HUES48 (cell line): ENCODE results near the gene PHF10.

Experiments used
- H3K27ac ChIP-seq: one replicate; pipeline ENCODE4 v1.7.0; 2013; ENCODE audit warnings: low read depth, low read length, inconsistent platforms
- H3K27me3 ChIP-seq: 2 replicates; pipeline ENCODE4 v1.6.1; 2013; ENCODE audit warnings: mild to moderate bottlenecking, low read length; ENCODE audit not compliant: control insufficient read depth, insufficient read depth
- H3K36me3 ChIP-seq: 2 replicates; pipeline ENCODE4 v1.6.1; 2013; ENCODE audit warnings: low read length; ENCODE audit not compliant: control insufficient read depth, insufficient read depth
- H3K4me1 ChIP-seq: 2 replicates; pipeline ENCODE4 v1.6.1; 2013; ENCODE audit warnings: mild to moderate bottlenecking, low read length; ENCODE audit not compliant: control insufficient read depth, insufficient read depth
- H3K4me3 ChIP-seq: 2 replicates; pipeline ENCODE4 v1.5.1; 2013; ENCODE audit warnings: mild to moderate bottlenecking, low read depth, low read length
- H3K9ac ChIP-seq: 2 replicates; pipeline ENCODE4 v1.6.1; 2013; ENCODE audit warnings: mild to moderate bottlenecking, low read depth, low read length, moderate library complexity
- H3K9me3 ChIP-seq: 2 replicates; pipeline ENCODE4 v1.6.1; 2013; ENCODE audit warnings: low read length; ENCODE audit not compliant: control insufficient read depth, insufficient read depth

PHF10 gene

GRCh38 chr6:169722362-169723199 is 1.7 kb downstream of the PHF10 start:
- H3K4me3 ChIP-seq, result peak overlapping the region; percentile 89
- H3K9ac ChIP-seq, result no peak overlapping the region
- H3K9me3 ChIP-seq, result no peaks in the 10 kb centered on the region
- peaks cover 7% of the 10 kb centered on the region; the same call in 1 of the 2 replicates for H3K27me3 ChIP-seq
- peaks cover 19% of the 10 kb centered on the region for H3K36me3 ChIP-seq
- peak overlapping the region; percentile 64 for H3K27ac ChIP-seq
- peaks cover 17% of the 10 kb centered on the region for H3K4me1 ChIP-seq

DNA sequence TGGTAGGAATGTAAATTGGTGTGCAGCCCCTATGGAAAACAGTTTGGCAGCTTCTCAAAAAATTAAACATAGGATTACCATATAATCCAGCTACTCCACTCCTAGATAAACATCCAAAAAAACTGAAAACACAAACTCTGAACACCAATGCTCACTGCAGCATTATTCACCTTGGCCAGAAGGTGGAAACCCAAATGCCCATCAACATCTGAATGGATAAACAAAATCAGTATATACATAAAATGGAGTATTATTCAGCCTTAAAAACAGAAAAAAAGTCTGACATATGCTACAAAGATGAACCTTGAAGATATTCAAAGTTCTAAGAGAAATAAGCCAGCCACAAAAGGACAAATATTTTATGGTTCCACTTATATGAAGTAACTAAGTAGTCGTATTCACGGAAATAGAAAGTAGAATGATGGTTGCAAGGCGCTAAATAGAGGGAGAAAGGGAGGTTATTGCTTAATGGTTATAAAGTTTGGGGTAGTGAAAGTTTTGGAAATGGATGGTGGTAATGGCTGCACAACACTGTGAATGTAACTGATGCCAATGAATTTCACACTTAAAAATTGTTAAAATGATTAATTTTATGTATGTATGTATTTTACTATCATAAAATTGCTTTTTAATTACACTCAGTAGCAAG is 4.0 kb downstream of the PHF10 start:
- Histone ChIP-seq H3K9me3 (no peaks in the 10 kb centered on the region), H3K4me1 (peaks cover 11% of the 10 kb centered on the region), H3K4me3 (no peak overlapping the region), H3K27ac (no peak overlapping the region), H3K27me3 (peaks cover 7% of the 10 kb centered on the region; the same call in 1 of the 2 replicates), H3K36me3 (peaks cover 42% of the 10 kb centered on the region), H3K9ac (no peak overlapping the region)

DNA sequence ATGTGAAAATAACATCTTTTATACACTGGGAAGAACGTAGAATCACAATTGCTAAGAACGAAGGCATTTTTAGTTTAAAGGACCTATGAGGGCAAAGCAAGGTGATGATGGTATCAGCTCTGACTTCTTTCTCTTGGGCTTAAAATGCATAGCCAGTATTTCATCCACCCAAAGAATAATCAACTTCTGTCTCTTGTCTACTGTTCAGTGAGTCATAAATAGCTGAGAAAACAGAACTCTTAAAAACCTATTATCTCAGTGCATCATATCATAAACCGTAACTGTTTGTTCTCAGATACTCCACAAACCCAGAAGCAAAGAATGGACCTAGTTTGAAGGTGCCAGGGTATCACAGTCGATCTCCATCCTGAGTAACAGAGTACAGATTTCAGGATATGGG is 5.2 kb downstream of the PHF10 start:
- Histone ChIP-seq H3K9me3 (no peaks in the 10 kb centered on the region), H3K4me3 (no peak overlapping the region), H3K9ac (no peak overlapping the region), H3K27ac (no peak overlapping the region), H3K4me1 (peaks cover 11% of the 10 kb centered on the region), H3K27me3 (peaks cover 7% of the 10 kb centered on the region; the same call in 1 of the 2 replicates), H3K36me3 (peaks cover 54% of the 10 kb centered on the region)

GRCh38 chr6:169714595-169714994 is 9.7 kb downstream of the PHF10 start:
- Histone ChIP-seq H3K27me3 (no peaks in the 10 kb centered on the region), H3K4me3 (no peak overlapping the region), H3K4me1 (no peaks in the 10 kb centered on the region), H3K27ac (no peak overlapping the region), H3K9me3 (no peaks in the 10 kb centered on the region), H3K9ac (no peak overlapping the region), H3K36me3 (peaks cover 95% of the 10 kb centered on the region)

GRCh38 chr6:169714178-169714577 is 10.1 kb downstream of the PHF10 start:
- Histone ChIP-seq H3K36me3 (peaks cover 96% of the 10 kb centered on the region), H3K4me3 (no peak overlapping the region)

GRCh38 chr6:169710009-169710408 is 14.3 kb downstream of the PHF10 start:
- H3K9ac ChIP-seq, result no peak overlapping the region
- H3K36me3 ChIP-seq, result peaks cover 93% of the 10 kb centered on the region

More at GRCh38 chr6:169714178-169714577, 10.1 kb downstream of the PHF10 start:
- no peaks in the 10 kb centered on the region for H3K9me3 ChIP-seq
- H3K4me1 ChIP-seq, result no peaks in the 10 kb centered on the region
- no peak overlapping the region for H3K9ac ChIP-seq
- no peak overlapping the region for H3K27ac ChIP-seq
- no peaks in the 10 kb centered on the region for H3K27me3 ChIP-seq

GRCh38 chr6:169709293-169709692 is 15.0 kb downstream of the PHF10 start:
- Histone ChIP-seq H3K9ac (no peak overlapping the region), H3K4me3 (no peak overlapping the region), H3K27ac (no peak overlapping the region), H3K27me3 (no peaks in the 10 kb centered on the region), H3K4me1 (peaks cover 1% of the 10 kb centered on the region; the same call in 1 of the 2 replicates), H3K36me3 (peaks cover 93% of the 10 kb centered on the region), H3K9me3 (no peaks in the 10 kb centered on the region)

More at GRCh38 chr6:169710009-169710408, 14.3 kb downstream of the PHF10 start:
- no peak overlapping the region for H3K4me3 ChIP-seq
- no peaks in the 10 kb centered on the region for H3K9me3 ChIP-seq
- H3K27ac ChIP-seq, result no peak overlapping the region
- H3K4me1 ChIP-seq, result no peaks in the 10 kb centered on the region
- H3K27me3 ChIP-seq, result no peaks in the 10 kb centered on the region

DNA sequence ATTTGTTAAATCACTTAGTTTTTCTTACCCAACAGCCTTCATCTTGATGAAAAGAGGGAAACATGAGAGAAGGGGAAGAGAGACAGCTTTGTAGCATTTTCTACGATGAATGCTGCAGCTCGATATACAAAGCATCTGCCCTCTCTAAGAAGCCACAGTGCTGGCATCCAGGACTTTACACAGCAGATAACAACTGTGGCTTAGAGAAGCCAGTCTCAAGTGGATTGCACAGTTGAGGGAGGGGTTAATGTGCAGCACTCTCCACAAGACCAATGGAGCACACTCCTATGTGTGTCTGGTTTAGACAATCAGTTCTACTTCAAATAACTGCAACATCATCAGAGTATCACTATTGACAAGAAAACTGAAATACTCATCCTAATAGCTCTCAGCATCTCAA is 16.5 kb downstream of the PHF10 start:
- Histone ChIP-seq H3K4me1 (peaks cover 16% of the 10 kb centered on the region), H3K9ac (no peak overlapping the region), H3K36me3 (peaks cover 92% of the 10 kb centered on the region), H3K27ac (no peak overlapping the region), H3K27me3 (no peaks in the 10 kb centered on the region), H3K4me3 (no peak overlapping the region), H3K9me3 (no peaks in the 10 kb centered on the region)

- peak overlapping the region; percentile 94 for H3K27ac ChIP-seq
- H3K4me1 ChIP-seq, result peaks cover 30% of the 10 kb centered on the region
- no peaks in the 10 kb centered on the region for H3K9me3 ChIP-seq
- H3K36me3 ChIP-seq, result peaks cover 54% of the 10 kb centered on the region
- H3K9ac ChIP-seq, result peak overlapping the region; percentile 92
- no peaks in the 10 kb centered on the region for H3K27me3 ChIP-seq
- H3K4me3 ChIP-seq, result peak overlapping the region; percentile 100
These were observed 21.5 kb downstream of the PHF10 start for GRCh38 chr6:169702840-169703246.

DNA sequence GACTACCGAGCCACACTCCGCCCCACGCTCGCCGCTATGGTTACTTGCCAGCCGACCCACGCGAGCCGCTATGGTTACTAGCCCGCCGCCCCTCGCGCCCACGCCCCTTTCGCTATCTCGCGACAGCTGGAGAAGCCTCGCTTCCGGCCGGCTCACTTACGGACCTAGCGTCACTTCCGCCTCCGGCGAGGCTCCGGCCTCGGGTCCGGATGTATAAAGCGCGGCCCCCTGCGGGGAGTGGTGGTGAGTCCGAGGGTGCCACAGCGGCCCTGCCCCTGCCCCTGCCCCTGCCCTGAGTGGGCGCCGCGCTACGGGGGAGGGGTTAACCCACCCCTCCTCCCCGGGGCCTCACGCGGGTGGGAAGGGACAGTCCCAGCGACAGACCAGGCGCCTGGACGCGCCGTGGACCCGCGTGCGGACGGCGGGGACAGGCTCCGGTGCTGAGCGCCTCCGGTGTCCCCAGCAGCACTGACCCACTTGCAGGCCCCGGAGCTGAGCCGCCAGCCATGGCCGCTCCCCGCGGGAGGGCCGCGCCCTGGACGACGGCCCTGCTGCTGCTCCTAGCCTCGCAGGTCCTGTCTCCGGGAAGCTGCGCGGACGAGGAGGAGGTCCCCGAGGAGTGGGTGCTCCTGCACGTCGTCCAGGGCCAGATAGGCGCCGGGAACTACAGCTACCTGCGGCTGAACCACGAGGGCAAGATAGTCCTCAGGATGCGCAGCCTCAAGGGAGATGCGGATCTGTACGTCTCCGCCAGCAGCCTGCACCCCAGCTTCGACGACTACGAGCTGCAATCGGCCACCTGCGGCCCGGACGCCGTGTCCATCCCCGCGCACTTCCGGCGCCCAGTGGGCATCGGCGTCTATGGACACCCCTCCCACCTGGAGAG is 22.1 kb downstream of the PHF10 start, which contains the start of the genes C6orf120 and WDR27:
Gene C6orf120, plus strand, starts transcription at position 173 of the 886 bp plus-strand sequence. Its CDS starts 334 bp downstream, at position 507.
Gene WDR27, minus strand, starts transcription at position 76 of the 886 bp plus-strand sequence. CDS start 13,024 bp downstream, outside the sequence.
- peak within 1 kb of the TSS; percentile 94 for H3K27ac ChIP-seq
- H3K4me3 ChIP-seq, result peak within 1 kb of the TSS; percentile 100
- H3K9ac ChIP-seq, result peak within 1 kb of the TSS; percentile 92
- H3K4me1 ChIP-seq, result peaks cover 30% of the 10 kb centered on the region
- no peaks in the 10 kb centered on the region for H3K9me3 ChIP-seq
- peaks cover 47% of the 10 kb centered on the region for H3K36me3 ChIP-seq
- H3K27me3 ChIP-seq, result no peaks in the 10 kb centered on the region
